Right kidney (tissue), 1 donor: ENCODE results near the gene HM13.
A peak's percentile ranks its signal among the peaks of the same experiment; 100 is the strongest.
"Not testable (repeated sequence)": the region's sequence is repeated elsewhere in the genome, so short reads cannot be mapped to it uniquely, and the experiment has no call there.

Experiments
- DNase-seq: peaks from one replicate; pipeline ENCODE4 v3.0.0-alpha.2; 2016

HM13 gene

GRCh38 chr20:31566658-31567379 is 52.6 kb downstream of the HM13 start:
- no peak for DNase-seq

GRCh38 chr20:31567380-31567720 is 53.1 kb downstream of the HM13 start:
- no peak for DNase-seq

GRCh38 chr20:31568041-31568731 is 53.9 kb downstream of the HM13 start:
- DNase-seq, result no peak

- no peak for DNase-seq
Measured at GRCh38 chr20:31568773-31569162, 54.5 kb downstream of the HM13 start.

GRCh38 chr20:31569163-31570020 is 55.1 kb downstream of the HM13 start:
- DNase-seq, result peak; percentile 71

GRCh38 chr20:31570021-31570463 is 55.8 kb downstream of the HM13 start:
- DNase-seq, result no peak

- no peak for DNase-seq
Measured at GRCh38 chr20:31570735-31571617, 56.7 kb downstream of the HM13 start.

GRCh38 chr20:31572042-31572700 is 57.9 kb downstream of the HM13 start:
- DNase-seq, result no peak

GRCh38 chr20:31572701-31573554 is 58.7 kb downstream of the HM13 start:
- DNase-seq, result peak; percentile 97

- no peak for DNase-seq
Measured at GRCh38 chr20:31573555-31574321, 59.5 kb downstream of the HM13 start.

GRCh38 chr20:31574986-31575385 is 60.7 kb downstream of the HM13 start:
- DNase-seq, result not testable (repeated sequence)

GRCh38 chr20:31576751-31577150 is 62.5 kb downstream of the HM13 start:
- no peak for DNase-seq

GRCh38 chr20:31577194-31577593 is 63.0 kb downstream of the HM13 start:
- DNase-seq, result no peak

- DNase-seq, result no peak
Measured at GRCh38 chr20:31578448-31579138, 64.4 kb downstream of the HM13 start.

- no peak for DNase-seq
Measured at GRCh38 chr20:31579245-31579644, 65.0 kb downstream of the HM13 start.

GRCh38 chr20:31579941-31580651 is 65.9 kb downstream of the HM13 start:
- DNase-seq, result not testable (repeated sequence)

GRCh38 chr20:31580706-31581105 is 66.5 kb downstream of the HM13 start:
- no peak for DNase-seq

- no peak for DNase-seq
Measured at GRCh38 chr20:31581391-31581790, 67.1 kb downstream of the HM13 start.
